HCT116 (cell line): ENCODE data around the gene CLSTN3. TPM values are rescaled to one million over a fixed set of nuclear protein-coding genes. Genes with fewer than 3 reads are reported as not detected.

Experiments used
- ATAC-seq: fragments of 200-7000 bp; cut with Tn5 transposase; 2 replicates; pipeline ENCODE4 v1.9.1; 2020; ENCODE audit warnings: mild to moderate bottlenecking, moderate library complexity
- BruUV-seq: library from RNA; stranded (reverse); fragments of 400-500 nt; replicated peaks from 2 replicates; lab custom pipeline; 2021; lab: Mats Ljungman, UMichigan
- CTCF ChIA-PET: fragments of 300-600 bp; sonication (Branson Sonifier 250); formaldehyde crosslinking; loops from one replicate; lab custom pipeline; 2021; ENCODE audit warnings: antibody characterized with exemption; lab: Charles Lee
- POLR2A ChIA-PET: fragments of 300-600, 350-600 bp; sonication (Branson Sonifier 250); formaldehyde crosslinking; loops from one replicate; lab custom pipeline; 2021; ENCODE audit warnings: antibody characterized with exemption; lab: Charles Lee
- RAD21 ChIA-PET, 2 experiments: fragments of 300-600 bp; sonication (Branson Sonifier 250); formaldehyde crosslinking; loops; one replicate each; lab custom pipeline; 2023; ENCODE audit warnings: low total read pairs in 2 of 2; ENCODE audit not compliant: uncharacterized antibody in 2 of 2, unreplicated experiment in 2 of 2, low non-redundant PET in 1 of 2; lab: Charles Lee
- DNase-seq: peaks from one replicate; pipeline ENCODE4 v3.0.0-alpha.2; 2010; ENCODE audit warnings: low read depth, low spot score
- H2AFZ ChIP-seq: fragments of 200-600 bp; shearing (Covaris generic), sonication (generic); 2 replicates; pipeline ENCODE4 v1.6.1; 2017; ENCODE audit warnings: low read depth, mixed run types, mixed read lengths, antibody characterized with exemption, low read length; ENCODE audit not compliant: poor library complexity, severe bottlenecking
- H3K27ac ChIP-seq: 2 replicates; pipeline ENCODE4 v1.5.1; 2012; ENCODE audit warnings: low read depth, low read length
- H3K27me3 ChIP-seq: fragments of 200-600 bp; sonication (generic); 2 replicates; pipeline ENCODE4 v1.6.1; 2016; ENCODE audit warnings: mixed run types, low read length, mixed read lengths; ENCODE audit not compliant: insufficient read depth
- H3K36me3 ChIP-seq, 2 experiments: fragments of 200-500 bp in 1 of 2; fragments of 200-600 bp in 1 of 2; sonication (Bioruptor generic) in 1 of 2; sonication (generic) in 1 of 2; 2 replicates each; pipeline versions ENCODE4 v1.5.1 to v1.6.1; 2014 to 2016; ENCODE audit warnings: low read length in 2 of 2, inconsistent platforms in 1 of 2, mixed read lengths in 1 of 2, mixed run types in 1 of 2; ENCODE audit not compliant: insufficient read depth in 2 of 2, control insufficient read depth in 1 of 2
- H3K4me1 ChIP-seq, 2 experiments: fragments of 200-600 bp in 1 of 2; sonication (generic) in 1 of 2; 2 replicates each; pipeline versions ENCODE4 v1.5.1 to v1.6.1; 2012 to 2017; ENCODE audit warnings: low read length in 2 of 2, inconsistent platforms in 1 of 2, mild to moderate bottlenecking in 1 of 2, mixed read lengths in 1 of 2, mixed run types in 1 of 2, moderate library complexity in 1 of 2; ENCODE audit not compliant: insufficient read depth in 2 of 2, control insufficient read depth in 1 of 2
- H3K4me2 ChIP-seq: fragments of 200-600 bp; sonication (generic); 2 replicates; pipeline ENCODE4 v1.6.1; 2017; ENCODE audit warnings: mixed run types, low read length, mixed read lengths
- H3K4me3 ChIP-seq, 2 experiments: fragments of 200-600 bp in 1 of 2; sonication (generic) in 1 of 2; replicated peaks in 1 of 2; 2 replicates each; pipeline ENCODE4 v1.5.1; 2011 to 2016; ENCODE audit warnings: low read length in 2 of 2, control low read depth in 1 of 2, low read depth in 1 of 2, mild to moderate bottlenecking in 1 of 2, mixed read lengths in 1 of 2, mixed run types in 1 of 2
- H3K79me2 ChIP-seq: fragments of 200-600 bp; sonication (generic); 2 replicates; pipeline ENCODE4 v1.6.1; 2017; ENCODE audit warnings: mild to moderate bottlenecking, mixed run types, low read length, moderate library complexity, mixed read lengths; ENCODE audit not compliant: insufficient read depth
- H3K9ac ChIP-seq: fragments of 200-600 bp; sonication (generic); 2 replicates; pipeline ENCODE4 v1.6.1; 2016; ENCODE audit warnings: low read length, mixed read lengths
- H3K9me2 ChIP-seq: fragments of 200-600 bp; sonication (generic), shearing (Covaris generic); 2 replicates; pipeline ENCODE4 v1.6.1; 2017; ENCODE audit warnings: mixed run types, mild to moderate bottlenecking, moderate library complexity; ENCODE audit not compliant: insufficient read depth
- H3K9me3 ChIP-seq, 2 experiments: fragments of 200-500 bp in 1 of 2; fragments of 200-600 bp in 1 of 2; sonication (Bioruptor generic) in 1 of 2; sonication (generic) in 1 of 2; 2 replicates each; pipeline ENCODE4 v1.6.1; 2014 to 2017; ENCODE audit warnings: low read length in 2 of 2, mixed read lengths in 2 of 2, inconsistent platforms in 1 of 2, low read depth in 1 of 2, mild to moderate bottlenecking in 1 of 2, mixed run types in 1 of 2, moderate library complexity in 1 of 2; ENCODE audit not compliant: control insufficient read depth in 1 of 2, insufficient read depth in 1 of 2
- H4K20me1 ChIP-seq: fragments of 200-600 bp; sonication (generic), shearing (Covaris generic); 2 replicates; pipeline ENCODE4 v1.6.1; 2017; ENCODE audit warnings: mixed run types, mild to moderate bottlenecking, moderate library complexity; ENCODE audit not compliant: insufficient read depth
- CEBPB ChIP-seq: IDR thresholded peaks from 2 replicates; pipeline ENCODE4 v1.6.1; 2012; ENCODE audit warnings: low read depth
- CTCF ChIP-seq, 3 experiments: fragments of 200-600 bp in 1 of 3; sonication (generic) in 1 of 3; IDR thresholded peaks in 2 of 3; conservative IDR thresholded peaks in 1 of 3; 2 replicates each; pipeline ENCODE4 v1.5.1; 2012 to 2017; ENCODE audit warnings: low read depth in 2 of 3, low read length in 2 of 3, antibody characterized with exemption in 1 of 3, borderline replicate concordance in 1 of 3, control low read depth in 1 of 3, mild to moderate bottlenecking in 1 of 3, mixed read lengths in 1 of 3, mixed run types in 1 of 3, moderate library complexity in 1 of 3; ENCODE audit not compliant: insufficient read depth in 1 of 3
- EZH2 ChIP-seq: fragments of 200-600 bp; sonication (generic); IDR thresholded peaks from 2 replicates; pipeline ENCODE4 v1.6.1; 2017; ENCODE audit warnings: antibody characterized with exemption, mixed run types
- EZH2phosphoT487 ChIP-seq: fragments of 200-600 bp; IDR thresholded peaks from 2 replicates; pipeline ENCODE4 v1.6.1; 2018; ENCODE audit warnings: antibody characterized with exemption, borderline replicate concordance
- FOSL1 ChIP-seq: IDR thresholded peaks from 2 replicates; pipeline ENCODE4 v1.6.1; 2012; ENCODE audit warnings: low read depth
- SIN3A ChIP-seq: IDR thresholded peaks from 2 replicates; pipeline ENCODE4 v1.6.1; 2012; ENCODE audit warnings: low read depth
- SP1 ChIP-seq: IDR thresholded peaks from 2 replicates; pipeline ENCODE4 v1.6.1; 2012; ENCODE audit warnings: low read depth
- SRF ChIP-seq: IDR thresholded peaks from 2 replicates; pipeline ENCODE4 v1.6.1; 2012; ENCODE audit warnings: low read depth
- ZFX ChIP-seq: fragments of 450-650 bp; IDR thresholded peaks from 2 replicates; pipeline ENCODE4 v1.6.1; 2017
- ZNF274 ChIP-seq: fragments of 200-500 bp; sonication (Bioruptor generic); IDR thresholded peaks from 2 replicates; pipeline ENCODE4 v1.6.1; 2014; ENCODE audit warnings: mild to moderate bottlenecking, low read depth, low read length, inconsistent platforms
- intact Hi-C: fragments of 100-400 bp; cut with micrococcal nuclease; formaldehyde crosslinking; loops from 2 replicates; pipeline ENCODE4 v1.10.0; 2022
- total RNA-seq: library from RNA; stranded (reverse); gene quantifications from one replicate; pipeline ENCODE4 v1.2.1, GENCODE V29; 2021; ENCODE audit not compliant: unreplicated experiment

The CLSTN3 gene
- total RNA-seq, 1 experiment from 2014 or later: 23.0 TPM

- Histone ChIP-seq H3K4me3 (no peak overlapping the region), H3K9me3 (peaks cover 4 to 6% of the 10 kb centered on the region in 2 experiments; a peak in 1 of 4 replicates), H3K27ac (no peak overlapping the region), H4K20me1 (no peaks in the 10 kb centered on the region), H3K79me2 (0 out of 2 replicates have a peak, but pooled peaks cover 2% of the 10 kb centered on the region), H3K27me3 (no peaks in the 10 kb centered on the region), H3K4me1 (no peaks in the 10 kb centered on the region), H3K9me2 (no peaks in the 10 kb centered on the region), H3K9ac (no peak overlapping the region), H3K4me2 (no peak overlapping the region), H2AFZ (no peak overlapping the region), H3K36me3 (peaks cover 6 to 9% of the 10 kb centered on the region in 2 experiments; a peak in 2 of 4 replicates)
- ATAC-seq (no peak), DNase-seq (no peak)
- intact Hi-C loops: no loop called here
- ChIA-PET CTCF (no interaction called here), POLR2A (no interaction called here), RAD21 (no interaction called here)
- TF ChIP-seq EZH2phosphoT487 (no peak), SP1 (no peak), SIN3A (no peak), CEBPB (no peak), EZH2 (no peak), SRF (no peak), ZNF274 (no peak), CTCF (IDR thresholded peaks at IDR 0.05 in 2 of 3, conservative IDR thresholded peaks at IDR 0.05 in 1 of 3; ENCODE audit: borderline replicate concordance in 1 of 3, insufficient read depth in 1 of 3, low read depth in 2 of 3, low read length in 2 of 3) (no peak), ZFX (no peak), FOSL1 (no peak)
- no TSS peak for BruUV-seq
Observed at GRCh38 chr12:7101047-7101693, 29.0 kb upstream of the CLSTN3 start.
